Fibroblast of upper back skin (primary cell): Measurements from ENCODE around the gene PPARG.
"Not testable (repeated sequence)": the region's sequence is repeated elsewhere in the genome, so short reads cannot be mapped to it uniquely, and the experiment has no call there.

Experiments used
- DNase-seq: peaks from one replicate; pipeline ENCODE4 v3.0.0-alpha.2; 2013

Gene PPARG

DNA sequence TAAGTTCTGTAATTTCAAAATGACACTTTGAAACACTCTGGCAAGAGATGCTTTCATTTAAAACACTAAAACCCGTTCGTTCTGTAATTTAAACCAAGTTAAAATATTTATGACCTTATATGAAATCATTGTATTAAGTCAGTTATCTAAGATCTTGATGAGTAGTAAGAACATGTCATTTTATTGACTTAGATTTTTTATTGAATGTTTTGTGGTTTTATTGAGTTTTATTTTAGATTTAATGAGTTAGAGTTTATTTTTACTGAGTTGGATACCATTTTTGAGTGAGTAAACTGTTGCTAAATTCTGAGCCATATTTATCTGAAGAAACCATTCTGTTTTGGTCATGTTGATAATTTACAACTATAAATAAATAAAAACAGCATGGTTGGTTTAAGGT is 94.3 kb downstream of the PPARG start:
- DNase-seq, result no peak

DNA sequence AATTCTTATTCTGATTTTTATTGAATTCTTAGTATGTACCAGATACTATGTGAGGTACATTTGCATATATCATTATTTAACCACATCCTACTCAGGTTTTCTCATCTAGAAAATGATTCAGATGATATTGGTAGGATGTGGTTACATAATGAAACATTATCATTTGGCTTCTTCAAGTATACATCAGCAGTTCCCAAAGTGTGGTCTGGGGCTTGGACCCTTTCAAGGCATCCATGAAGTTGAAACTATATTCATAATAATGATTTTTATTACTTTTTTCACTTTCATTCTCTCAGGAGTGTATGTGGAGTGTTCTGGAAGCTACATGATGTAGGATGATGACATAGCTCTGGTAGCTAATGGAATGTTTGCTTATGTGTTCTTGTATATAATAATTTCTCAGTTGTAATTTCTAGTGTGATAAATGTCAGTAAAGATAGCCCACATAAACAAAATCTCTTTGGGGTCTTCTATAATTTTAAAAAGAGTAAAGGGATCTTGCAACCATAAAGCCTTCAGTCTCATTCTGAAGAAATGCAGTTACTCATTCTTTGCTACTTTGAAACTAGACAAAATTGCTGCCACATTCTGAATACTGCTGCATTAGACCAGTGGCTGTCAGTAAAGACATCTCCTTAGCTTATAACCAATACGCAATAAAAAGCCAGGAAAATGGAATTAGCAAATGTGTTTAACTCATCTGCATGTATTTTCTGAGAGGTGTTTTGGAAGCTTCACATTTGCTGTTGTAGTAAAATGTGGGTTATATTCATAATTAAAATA is 95.8 kb downstream of the PPARG start:
- no peak for DNase-seq

DNA sequence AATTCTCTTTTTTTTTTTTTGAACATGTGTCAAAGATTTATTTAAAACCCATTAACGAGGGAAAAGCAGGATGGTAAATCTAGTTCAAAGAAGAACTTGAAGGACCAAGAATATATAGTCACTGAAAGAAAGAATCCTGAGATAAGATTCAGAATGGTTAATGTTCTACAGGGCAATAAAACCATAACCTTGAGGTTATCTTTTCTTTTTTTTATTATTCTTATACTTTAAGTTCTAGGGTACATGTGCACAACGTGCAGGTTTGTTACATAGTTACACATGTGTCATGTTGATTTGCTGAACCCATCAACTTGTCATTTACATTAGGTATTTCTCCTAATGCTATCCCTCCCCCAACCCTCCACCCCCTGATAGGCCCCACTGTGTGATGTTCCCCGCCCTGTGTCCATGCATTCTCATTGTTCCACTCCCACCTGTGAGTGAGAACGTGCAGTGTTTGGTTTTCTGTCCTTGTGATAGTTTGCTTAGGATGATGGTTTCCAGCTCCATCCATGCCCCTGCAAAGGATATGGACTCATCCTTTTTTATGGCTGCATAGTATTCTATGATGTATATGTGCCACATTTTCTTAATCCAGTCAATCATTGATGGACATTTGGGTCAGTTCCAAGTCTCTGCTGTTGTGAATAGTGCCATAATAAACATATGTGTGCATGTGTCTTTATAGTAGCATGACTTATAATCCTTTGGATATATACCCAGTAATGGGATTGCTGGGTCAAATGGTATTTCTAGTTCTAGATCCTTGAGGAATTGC is 97.8 kb downstream of the PPARG start:
- DNase-seq, result not testable (repeated sequence)

DNA sequence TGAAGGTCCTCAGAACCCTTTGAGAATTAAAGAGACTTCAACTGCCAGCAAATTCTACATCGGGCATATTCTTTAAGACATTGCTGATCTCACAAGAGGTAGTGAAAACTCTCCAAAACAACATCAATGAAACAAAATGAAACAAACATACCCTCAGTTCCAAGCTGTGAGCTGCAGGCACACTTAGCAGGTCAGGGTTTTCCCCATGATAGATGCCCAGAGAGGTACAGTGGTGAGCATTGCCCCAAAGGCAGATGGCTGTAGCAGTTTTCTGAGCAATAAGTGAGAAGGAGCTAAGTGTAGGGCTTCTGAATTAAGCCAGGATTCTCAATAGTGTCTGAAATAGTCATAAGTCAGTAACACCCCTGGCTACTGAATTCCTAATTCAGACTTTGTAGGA is 99.3 kb downstream of the PPARG start:
- no peak for DNase-seq

DNA sequence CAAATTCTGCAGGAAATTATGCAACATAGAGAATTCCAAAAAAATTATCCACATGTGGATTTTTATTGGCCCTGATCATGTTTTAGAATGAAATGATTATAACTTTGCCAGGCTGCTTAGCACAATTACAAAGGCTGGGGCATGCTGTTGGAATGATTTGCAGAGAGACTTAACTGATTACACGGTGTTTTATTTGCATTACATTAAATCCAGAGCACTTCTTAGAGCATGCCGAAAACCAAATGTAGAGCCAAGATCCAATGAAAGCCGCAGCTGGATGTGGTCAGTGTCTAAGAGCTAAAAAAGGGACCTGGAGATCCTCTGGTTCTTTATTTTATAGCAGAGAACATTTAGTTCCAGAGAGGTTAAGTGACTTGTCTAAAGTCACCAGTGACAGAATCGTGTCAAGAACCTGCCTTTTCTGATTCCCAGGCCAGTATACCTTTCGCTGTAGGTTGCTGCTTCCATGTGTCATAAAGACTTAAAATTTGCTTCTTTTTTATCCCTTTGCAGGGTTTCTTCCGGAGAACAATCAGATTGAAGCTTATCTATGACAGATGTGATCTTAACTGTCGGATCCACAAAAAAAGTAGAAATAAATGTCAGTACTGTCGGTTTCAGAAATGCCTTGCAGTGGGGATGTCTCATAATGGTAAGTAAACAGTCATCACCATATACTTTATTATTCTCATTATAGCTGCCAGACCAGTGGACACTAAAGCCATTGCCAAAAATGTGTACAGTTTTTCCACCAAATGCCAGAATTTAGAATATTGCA is 103.4 kb downstream of the PPARG start:
- peak; percentile 32 for DNase-seq

DNA sequence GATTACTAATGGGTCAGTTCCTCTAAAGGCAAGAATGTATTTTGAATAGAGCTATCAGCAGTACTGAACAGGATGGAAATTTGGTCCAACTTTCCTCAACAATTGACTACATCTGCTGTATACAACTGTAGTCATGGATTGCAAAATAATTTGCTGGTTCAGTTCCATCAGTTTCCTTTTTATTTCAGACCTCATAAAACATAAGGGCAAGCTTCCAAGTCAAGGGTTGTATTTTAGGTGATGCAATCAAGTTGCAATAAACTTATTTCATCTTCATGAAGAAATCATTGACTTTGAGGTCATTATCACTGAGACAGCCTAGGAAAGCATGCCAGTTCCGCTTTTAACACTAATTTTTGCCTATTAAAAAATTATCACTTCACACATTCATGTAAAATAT is 105.0 kb downstream of the PPARG start:
- DNase-seq, result peak; percentile 95

DNA sequence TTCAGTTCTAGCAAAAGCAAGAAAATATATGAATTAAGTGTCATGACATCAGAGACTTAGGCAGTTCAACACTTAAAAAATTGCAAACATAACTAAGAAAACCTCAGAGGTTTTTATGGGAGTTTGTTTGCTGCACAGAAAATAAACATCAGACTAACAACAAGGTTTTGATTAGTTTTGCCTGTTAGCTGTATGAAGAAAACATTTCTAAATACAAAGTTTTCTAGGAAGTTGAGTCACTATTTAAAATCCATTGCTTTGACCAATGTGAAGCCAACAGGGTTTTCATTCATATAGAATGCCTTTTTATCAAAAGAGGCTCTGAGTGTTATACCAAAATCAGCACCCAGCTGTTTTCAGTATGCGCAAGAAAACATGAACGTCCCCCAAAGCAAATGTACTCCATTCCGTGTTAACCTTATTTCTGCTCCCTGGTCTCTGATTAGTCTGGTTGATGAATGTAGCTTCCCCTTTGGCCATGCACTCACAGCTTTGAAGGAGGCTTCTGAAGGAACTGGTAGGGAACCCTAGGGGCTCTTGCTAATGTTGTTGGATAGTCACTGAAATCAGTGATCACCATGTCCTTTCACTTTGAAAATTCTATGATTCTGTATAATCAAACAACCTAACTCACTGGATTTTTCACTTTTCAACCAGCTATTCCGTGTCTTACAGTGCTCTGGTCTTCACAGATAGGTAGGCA is 105.8 kb downstream of the PPARG start:
- peak; percentile 8 for DNase-seq

DNA sequence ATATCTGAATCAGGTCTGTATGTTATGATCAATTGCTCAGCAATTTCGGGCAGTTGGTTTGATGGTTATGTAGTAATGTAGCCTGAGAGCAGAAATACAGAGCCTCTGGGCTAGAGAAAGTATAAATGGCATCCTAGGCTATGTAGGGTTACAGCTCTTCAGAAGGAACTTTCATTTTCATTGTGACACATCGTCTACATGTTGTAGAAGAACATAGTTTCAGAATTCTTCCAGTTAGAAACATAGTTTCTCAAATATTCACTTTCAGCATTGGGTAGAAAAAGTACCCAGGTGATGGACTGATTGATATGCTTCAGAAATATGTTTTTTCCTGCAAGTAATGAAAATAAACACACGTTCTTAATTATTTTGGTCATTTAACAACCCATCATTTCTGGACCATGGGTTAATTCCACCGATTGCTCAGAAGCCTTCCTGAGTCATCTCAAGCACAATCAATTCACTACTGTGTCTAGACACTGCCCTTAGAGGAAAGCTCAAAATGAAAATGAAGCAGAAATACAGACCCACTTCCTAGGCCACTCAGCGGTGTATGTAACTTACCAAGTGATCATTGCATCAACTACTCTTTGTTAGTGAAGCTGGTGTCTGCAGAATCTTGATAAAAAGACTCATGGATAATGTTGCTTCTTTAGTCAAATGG is 106.6 kb downstream of the PPARG start:
- peak; percentile 35 for DNase-seq

DNA sequence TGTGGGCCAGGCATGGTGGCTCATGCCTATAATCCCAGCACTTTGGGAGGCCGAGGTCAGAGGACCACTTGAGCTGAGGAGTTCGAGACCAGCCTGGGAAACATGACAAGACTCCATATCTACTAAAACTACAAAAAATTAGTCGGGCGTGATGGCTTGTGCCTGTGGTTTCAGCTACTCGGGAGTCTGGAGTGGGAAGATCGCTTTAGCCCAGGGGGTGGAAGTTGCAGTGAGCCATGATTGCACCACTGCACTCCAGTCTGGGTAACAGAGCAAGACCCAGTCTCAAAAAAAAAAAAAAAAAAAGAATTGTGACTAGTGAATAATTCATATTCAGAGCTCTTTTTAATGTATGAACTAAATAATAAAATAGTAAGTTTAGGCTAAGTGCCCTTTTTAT is 107.6 kb downstream of the PPARG start:
- no peak for DNase-seq

DNA sequence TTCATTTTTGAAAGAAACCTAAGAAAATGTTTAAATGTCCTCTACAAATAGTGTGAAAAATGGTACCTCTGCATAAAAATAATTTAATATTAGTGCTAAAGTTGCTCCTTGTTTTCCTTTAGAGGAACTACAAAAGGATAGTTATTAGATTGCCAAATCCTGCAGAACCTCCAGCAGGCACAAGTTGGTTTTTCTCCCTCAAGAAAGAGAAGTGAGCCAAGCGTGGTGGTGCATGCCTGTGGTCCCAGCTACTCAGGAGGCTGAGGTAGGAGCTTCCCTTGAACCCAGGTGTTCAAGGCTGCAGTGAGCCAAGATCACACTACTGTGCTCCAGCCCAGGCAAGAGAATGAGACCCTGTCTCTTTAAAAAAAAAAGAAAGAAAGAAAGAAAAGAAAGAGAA is 110.4 kb downstream of the PPARG start:
- DNase-seq, result no peak

DNA sequence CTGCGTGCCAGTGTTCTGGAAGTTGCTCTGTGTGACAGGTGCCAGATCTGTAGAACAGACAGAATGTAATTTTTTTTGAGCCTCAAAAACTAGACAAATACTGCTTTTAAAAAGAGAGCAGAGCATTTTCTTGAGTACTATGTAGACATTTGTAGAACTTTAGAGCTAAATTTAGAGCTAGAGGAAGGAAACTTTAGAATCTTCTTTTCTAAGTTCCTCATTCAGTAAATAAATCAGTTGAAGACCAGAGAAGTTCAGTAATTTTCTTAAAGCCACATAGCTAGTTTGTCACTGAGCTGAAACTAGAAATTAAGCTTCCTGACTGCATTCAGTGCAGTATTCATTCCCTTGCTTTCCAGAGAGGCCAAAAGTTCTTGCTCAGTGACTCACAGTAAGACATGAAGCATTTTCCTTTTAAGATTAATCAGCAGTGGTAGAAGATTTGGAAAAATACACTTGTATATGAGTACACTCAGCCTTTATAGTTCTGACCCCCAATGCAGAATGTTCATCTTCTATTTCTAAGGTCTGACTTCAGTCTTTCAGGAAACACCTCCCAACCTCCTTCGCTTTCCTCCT is 111.8 kb downstream of the PPARG start:
- peak; percentile 83 for DNase-seq

DNA sequence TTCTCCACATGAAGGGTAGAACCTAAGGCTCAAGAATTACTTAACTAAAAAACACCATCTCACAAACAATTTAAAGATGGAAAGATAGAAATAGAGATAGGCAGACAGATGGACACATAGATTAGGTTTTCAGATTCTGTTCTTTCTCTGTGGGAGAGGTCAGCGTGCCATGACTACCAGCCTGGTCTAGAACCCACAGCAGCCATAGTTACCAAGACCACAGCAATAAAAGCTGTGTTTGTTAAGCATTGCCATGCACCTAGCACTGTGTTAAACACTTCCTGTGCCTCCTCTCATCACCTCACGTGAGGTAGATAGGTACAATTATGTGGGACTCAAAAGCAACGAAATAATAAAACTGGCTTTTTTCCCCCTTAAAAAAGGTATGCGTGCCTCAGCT is 112.3 kb downstream of the PPARG start:
- DNase-seq, result no peak

DNA sequence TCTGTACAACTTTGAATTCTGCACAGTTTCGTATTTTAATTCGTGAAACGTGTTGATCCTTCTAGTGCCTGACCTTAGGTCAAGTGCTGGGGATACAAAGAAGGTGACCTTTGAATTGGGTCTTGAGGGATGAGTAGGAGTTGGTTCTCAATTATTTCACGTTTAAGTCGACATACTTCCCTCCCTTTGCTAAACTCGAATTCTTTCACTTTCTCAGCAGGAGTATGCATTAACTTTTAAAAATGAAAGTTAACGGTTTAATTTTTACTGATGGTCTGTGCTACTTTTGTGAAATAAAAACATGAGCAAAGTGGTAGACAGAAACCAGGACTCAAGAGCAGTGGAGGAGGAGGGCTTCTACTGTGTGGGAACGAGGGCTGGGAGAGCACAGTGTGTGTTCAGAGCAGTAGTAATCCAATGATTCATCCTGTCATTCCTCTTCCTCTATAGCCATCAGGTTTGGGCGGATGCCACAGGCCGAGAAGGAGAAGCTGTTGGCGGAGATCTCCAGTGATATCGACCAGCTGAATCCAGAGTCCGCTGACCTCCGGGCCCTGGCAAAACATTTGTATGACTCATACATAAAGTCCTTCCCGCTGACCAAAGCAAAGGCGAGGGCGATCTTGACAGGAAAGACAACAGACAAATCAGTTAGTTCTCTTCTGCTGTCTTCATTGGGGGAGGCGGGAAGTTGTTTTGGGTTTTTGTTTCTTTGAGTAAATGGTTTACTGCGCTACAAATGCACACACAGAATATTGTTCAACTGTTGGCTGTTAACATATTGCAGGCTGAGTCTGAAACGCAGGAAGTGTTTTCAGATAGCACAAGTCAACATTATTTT is 116.8 kb downstream of the PPARG start:
- peak; percentile 72 for DNase-seq

DNA sequence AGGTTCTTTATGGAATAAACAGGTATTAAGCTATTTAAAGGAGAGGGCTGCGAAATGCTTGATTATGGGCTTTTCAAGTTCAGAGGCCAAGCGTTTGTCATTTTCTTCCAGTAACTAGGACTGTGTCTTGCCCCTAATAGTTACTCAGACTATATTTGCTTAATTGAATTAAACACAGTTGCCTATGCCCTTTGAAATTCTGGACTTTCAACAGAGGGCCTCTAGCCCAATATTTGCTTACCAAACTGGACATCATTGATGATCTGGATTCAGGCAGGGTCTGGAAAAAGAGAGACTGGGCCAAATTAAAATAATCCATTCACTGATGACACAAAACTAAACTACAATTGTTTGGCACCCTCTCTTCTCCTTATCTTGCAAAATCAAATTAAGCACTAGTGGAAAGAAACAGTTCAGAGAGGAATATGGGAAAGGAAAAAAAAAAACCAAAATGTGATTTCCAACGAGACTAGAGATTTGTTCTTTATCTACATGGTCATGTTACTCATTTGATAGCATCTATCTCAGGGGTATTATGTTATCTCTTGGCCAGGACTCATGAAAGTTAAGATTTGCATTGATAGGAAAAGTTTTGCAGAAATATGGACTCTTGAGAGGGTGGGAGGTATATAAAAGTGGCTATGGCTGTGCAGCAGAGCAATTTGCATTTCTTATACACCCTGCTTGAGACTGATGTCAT is 120.3 kb downstream of the PPARG start:
- no peak for DNase-seq

DNA sequence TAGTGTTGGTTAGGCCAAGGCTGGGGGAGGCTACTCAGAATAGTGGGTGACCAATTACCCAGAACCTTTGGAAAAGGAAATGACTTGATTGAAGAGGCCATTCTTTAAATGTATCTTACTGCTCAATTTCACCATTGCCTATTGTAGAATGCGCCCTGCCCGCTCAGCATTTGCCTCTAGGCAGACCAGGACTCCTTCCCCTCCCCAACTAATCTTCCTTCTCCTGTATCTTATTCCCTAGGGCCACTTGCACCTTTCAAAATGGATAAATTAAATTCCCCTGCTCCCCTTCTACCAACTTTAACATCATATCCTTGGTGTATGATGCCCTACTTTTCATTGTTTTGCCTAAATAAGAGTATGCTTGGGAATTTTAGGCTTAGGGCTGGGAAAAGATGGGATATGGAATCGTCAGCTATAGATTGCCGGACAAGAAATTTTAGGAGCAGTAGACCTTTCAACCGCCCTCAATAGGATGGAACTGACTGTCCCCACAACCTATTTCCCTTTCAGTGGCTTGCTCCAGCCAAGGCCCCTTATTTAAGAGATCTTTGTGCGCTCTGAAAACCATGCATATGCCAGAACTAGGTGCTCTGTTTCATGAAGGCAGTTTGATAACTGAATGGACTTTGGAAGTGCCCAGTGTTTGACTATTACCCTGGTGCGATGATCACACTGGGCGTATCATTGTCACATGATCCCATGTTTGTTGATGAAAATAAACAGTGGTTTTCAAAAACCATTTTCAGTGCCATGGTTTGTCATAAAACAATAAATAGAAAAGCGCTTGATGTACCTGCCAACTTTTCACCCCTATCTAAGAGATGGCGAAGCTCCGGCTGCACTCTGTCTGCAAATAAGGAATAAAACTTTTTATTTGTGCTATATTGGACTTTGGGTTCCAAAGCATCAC is 121.1 kb downstream of the PPARG start:
- no peak for DNase-seq

DNA sequence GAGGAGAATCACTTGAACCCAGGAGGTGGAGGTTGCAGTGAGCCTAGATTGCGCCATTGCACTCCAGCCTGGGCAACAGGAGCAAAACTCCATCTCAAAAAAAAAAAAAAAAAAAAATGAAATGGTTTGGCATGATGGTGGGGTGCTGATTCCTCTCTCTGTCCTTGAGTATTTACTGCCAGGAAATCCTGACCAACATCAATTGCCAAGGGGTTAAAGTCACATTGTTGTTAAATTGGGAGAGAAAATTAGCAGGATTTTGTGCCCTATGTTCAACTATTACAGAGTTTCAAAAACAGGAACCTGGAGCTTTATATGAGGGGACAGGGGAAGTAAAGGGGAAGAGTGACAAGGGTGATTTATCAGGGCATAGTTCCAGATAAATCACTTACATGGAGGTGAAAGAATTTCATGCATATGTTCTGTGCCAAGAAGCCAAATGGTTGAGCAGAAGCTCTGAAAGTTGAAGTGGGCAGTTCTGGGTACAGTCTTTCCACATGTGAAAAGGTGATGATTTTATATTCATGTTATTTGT is 124.9 kb downstream of the PPARG start:
- no peak for DNase-seq

DNA sequence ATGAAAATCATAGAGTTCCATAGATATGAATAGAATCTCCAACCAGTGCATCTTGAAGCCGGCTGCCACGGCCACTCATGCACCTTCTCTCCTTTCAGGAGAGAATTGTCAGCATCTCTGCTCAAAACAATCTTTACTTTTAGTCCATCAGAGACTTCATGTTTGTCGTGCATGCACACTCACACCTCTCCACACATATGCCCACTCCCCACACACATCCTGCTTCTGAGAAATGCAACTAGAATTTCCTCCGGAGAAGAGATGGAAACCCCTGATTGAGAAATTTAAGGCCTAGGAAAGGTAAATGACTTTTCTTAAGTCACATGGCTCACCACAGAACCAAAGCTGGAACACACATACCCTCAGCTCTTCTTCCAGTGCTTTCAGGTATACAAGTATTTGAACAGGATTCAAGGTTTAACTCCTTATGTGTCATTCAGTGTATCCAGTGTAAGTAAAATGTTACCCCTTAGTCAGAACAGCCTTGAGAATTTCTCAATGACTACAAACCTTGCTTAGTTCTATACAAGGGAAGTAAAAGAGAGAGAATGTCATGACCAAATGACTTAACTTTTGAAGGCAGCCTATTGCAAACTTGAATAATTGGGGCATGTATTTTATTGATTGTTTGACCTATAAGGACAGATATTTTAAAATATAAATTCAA is 126.3 kb downstream of the PPARG start:
- DNase-seq, result no peak

DNA sequence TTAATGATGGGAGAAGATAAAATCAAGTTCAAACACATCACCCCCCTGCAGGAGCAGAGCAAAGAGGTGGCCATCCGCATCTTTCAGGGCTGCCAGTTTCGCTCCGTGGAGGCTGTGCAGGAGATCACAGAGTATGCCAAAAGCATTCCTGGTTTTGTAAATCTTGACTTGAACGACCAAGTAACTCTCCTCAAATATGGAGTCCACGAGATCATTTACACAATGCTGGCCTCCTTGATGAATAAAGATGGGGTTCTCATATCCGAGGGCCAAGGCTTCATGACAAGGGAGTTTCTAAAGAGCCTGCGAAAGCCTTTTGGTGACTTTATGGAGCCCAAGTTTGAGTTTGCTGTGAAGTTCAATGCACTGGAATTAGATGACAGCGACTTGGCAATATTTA is 127.9 kb downstream of the PPARG start:
- DNase-seq, result no peak
